Measurements from ENCODE around the gene NPAS3.

NPAS3 gene

GRCh38 chr14:33848009-33848408 is 909.3 kb downstream of the NPAS3 start:
- no peak for DNase-seq (ENCODE audit: low read depth)
- no peak for TF ChIP-seq CTCF (conservative IDR thresholded peaks at IDR 0.05; ENCODE audit: low read length)
- H3K4me3 ChIP-seq (ENCODE audit: low read length) = no peak overlapping the region

- TF ChIP-seq CTCF (conservative IDR thresholded peaks at IDR 0.05; ENCODE audit: low read length) = peak; percentile 62
- H3K4me3 ChIP-seq (ENCODE audit: low read length) = no peak overlapping the region
- DNase-seq (ENCODE audit: low read depth) = peak; percentile 30
Observed at GRCh38 chr14:33848706-33849454, 910.2 kb downstream of the NPAS3 start.

- DNase-seq (ENCODE audit: low read depth) = no peak
- no peak overlapping the region for H3K4me3 ChIP-seq (ENCODE audit: low read length)
- TF ChIP-seq CTCF (conservative IDR thresholded peaks at IDR 0.05; ENCODE audit: low read length) = no peak
Observed at GRCh38 chr14:33849455-33849801, 910.7 kb downstream of the NPAS3 start.

GRCh38 chr14:33850826-33851225 is 912.1 kb downstream of the NPAS3 start:
- no peak for TF ChIP-seq CTCF (conservative IDR thresholded peaks at IDR 0.05; ENCODE audit: low read length)
- H3K4me3 ChIP-seq (ENCODE audit: low read length) = no peak overlapping the region
- DNase-seq (ENCODE audit: low read depth) = no peak

GRCh38 chr14:33851366-33851765 is 912.7 kb downstream of the NPAS3 start:
- H3K4me3 ChIP-seq (ENCODE audit: low read length) = no peak overlapping the region
- no peak for DNase-seq (ENCODE audit: low read depth)
- TF ChIP-seq CTCF (conservative IDR thresholded peaks at IDR 0.05; ENCODE audit: low read length) = no peak

- no peak overlapping the region for H3K4me3 ChIP-seq (ENCODE audit: low read length)
- no peak for TF ChIP-seq CTCF (conservative IDR thresholded peaks at IDR 0.05; ENCODE audit: low read length)
- DNase-seq (ENCODE audit: low read depth) = no peak
Observed at GRCh38 chr14:33851931-33852330, 913.3 kb downstream of the NPAS3 start.
